Glomerular endothelial cell (primary cell): ENCODE results near the gene SEMA4D. TPM values are rescaled to one million over a fixed set of nuclear protein-coding genes. Genes with fewer than 3 reads are reported as not detected.

Experiments used
- DNase-seq: peaks from one replicate; pipeline ENCODE4 v3.0.0-alpha.2; 2011; ENCODE audit warnings: low read depth, low spot score; ENCODE audit errors: extremely low read depth
- total RNA-seq: library from RNA; depleted of rRNA; stranded (reverse); fragments of >200 nt; gene quantifications from 2 replicates; pipeline ENCODE4 v1.2.3, GENCODE V29; 2015

Gene SEMA4D
- 2.7 and 5.6 TPM in 2 replicates for total RNA-seq

GRCh38 chr9:89497978-89498851 is at the start of gene SEMA4D:
Gene SEMA4D (minus strand): TSS chr9:89498113. CDS start chr9:89405456, 92,657 bp downstream.
- DNase-seq, result no peak

DNA sequence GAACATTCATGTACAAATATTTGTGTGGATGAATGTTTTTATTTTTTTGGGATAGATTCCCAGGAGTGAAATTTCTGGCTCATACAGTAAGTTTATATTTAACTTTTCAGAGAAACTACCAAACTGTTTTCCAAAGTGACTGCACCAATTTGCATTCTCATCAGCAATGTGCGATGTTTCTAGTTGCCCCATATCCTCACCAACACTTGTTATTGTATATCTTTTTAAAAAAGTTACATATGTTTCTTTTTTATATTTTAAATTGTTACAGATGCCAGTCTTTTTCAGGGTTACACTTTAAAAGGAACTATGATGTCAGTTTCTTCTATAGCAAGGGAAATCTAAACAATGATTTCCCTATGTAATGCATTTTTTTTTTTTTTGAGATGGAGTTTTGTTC is 49.1 kb upstream of the SEMA4D start:
- no peak for DNase-seq

DNA sequence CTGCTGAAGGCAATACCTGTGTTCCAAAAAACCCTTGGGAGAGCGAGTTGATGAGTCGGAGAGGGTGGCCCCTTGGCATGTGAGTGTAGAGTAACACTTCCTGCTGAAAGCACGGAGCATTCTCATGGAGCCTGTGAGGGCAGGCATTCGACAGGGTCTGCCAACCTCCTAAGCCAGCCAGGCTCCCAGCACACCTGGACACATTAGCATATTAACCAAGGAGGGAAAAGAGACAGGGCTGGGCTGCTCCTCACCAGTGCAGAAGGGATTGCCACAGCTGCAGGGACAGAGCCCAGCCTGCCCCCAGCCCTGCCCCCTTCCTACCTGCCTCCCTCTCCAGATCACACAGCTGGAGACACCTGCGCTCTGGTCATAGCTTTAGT is 46.4 kb upstream of the SEMA4D start:
- no peak for DNase-seq

DNA sequence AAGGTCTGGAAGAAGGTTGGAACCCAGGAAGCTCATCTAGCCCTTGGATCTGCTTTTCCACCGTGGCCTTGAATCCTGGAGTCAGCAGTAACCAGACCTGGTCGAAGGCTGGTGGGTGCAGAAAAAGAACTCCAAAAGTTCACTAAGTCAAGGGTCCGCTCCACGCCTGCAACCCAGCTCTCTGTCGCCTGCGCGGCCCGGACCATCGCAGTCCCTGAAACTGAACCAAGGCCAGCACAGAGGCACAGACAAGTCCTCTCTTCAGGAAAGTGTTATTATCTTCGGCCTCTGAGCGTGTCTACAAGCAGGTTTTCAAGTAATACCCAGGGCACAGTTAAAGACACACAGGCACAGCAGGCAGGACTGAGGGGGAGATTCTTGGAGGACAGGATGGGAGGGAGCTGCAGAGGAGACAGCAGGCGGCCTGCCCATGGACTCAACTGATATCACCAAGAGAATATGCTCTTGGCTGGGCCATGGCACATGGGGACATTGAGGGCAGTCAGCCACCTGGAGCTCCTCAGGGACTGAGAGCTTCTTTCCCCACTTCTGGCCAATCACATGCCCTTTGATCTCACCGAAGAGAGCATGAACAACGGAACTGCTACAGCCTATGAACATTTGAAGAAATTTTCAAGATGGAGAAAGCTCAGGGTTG is 45.8 kb upstream of the SEMA4D start:
- DNase-seq, result no peak

- DNase-seq, result no peak
These were observed 45.2 kb upstream of the SEMA4D start for GRCh38 chr9:89543111-89543510.

GRCh38 chr9:89542401-89543021 is 44.6 kb upstream of the SEMA4D start:
- no peak for DNase-seq

GRCh38 chr9:89541798-89542197 is 43.9 kb upstream of the SEMA4D start:
- DNase-seq, result no peak

- no peak for DNase-seq
These were observed 41.5 kb upstream of the SEMA4D start for GRCh38 chr9:89539374-89539773.

- no peak for DNase-seq
These were observed 41.0 kb upstream of the SEMA4D start for GRCh38 chr9:89538871-89539270.

GRCh38 chr9:89537166-89537565 is 39.3 kb upstream of the SEMA4D start:
- no peak for DNase-seq

GRCh38 chr9:89536600-89536999 is 38.7 kb upstream of the SEMA4D start:
- DNase-seq, result no peak

DNA sequence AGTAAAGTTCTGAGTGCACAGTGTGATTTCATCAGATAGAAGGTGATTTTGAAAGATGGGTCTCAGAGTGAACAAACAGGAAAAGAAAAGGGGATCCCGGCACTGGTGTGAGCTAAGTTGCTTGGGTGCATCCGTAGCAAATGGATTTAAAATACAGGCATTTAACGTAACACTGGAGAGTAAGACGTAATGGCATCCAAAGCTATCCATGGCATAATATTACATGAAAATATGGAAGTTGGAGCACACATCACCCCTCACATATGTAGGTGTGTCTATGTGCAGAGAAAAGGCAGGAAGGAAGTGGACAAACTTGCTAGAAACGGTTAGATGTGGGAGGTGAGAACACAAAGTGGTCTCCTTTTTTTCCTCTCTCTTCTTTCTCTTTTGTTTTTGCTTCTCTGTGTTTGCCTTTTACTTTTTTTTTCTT is 38.2 kb upstream of the SEMA4D start:
- DNase-seq, result no peak

DNA sequence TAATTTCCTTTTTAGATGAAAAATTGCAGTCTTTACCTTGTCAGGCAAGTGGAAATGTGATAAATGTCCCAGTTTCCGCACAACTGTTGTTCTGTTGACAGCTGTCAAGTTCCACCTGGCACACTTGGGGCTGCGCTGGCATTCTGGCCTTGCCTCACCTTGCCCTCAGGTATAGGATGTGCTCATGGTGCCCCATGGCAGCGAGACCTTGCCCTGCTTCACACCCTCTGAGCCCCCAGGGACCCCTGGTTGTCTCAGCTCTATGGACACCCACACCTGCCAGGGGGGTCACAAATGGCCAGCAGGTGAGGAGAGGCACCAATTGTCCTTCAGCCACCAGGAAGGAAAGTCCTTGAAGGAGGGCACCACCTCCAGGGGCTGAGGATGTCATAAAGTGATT is 37.5 kb upstream of the SEMA4D start:
- DNase-seq, result no peak

DNA sequence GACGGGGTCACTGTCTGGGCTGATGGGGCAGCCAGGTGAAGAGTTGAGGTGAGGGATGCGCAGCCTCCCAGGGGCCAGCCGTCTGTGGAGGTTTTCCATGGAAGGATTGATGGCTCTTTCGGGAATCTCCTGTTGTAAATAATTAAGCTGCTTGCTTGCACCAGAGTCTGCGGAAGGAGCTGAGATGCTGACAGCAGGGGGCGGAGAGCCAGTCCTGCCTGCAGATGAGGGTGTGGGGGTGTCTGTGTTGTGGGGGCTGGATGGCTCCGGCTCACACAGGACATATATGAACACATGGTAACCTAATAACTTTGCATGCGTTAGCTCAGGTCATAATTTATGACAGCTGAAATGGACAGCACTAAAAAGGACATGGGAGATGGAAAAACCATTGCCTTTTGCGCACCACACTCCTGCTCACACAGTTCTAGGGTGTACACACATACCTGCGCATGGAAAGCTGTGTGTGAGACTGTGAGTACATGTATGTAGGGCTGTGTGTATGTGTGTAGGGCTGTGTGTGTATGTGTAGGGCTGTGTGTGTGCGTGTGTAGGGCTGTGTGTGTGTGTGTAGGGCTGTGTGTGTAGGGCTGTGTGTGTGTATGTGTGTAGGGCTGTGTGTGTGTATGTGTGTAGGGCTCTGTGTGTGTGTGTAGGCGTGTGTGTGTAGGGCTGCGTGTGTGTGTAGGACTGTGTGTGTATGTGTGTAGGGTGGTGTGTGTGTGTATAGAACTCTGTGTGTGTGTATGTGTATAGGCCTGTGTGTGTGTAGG is 36.8 kb upstream of the SEMA4D start:
- DNase-seq, result no peak

GRCh38 chr9:89533411-89534095 is 35.6 kb upstream of the SEMA4D start:
- DNase-seq, result no peak

DNA sequence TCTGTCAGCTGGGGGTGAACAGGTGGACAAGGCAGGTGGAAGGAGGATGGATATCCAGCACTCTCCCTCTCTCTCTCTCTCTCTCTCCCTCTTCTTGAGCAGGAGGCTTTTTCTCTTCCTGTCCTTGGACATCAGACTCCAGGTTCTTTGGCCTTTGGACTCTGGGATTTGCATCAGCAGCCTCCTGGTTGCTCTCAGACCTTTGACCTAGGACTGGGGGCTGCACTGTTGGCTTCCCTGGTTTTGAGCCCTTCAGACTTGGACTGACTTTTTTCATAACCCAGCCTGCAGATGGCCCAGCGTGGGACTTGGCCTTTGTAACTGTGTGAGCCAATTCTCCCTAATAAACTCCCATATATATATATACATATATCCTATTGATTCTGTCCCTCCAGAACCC is 35.0 kb upstream of the SEMA4D start:
- no peak for DNase-seq

- no peak for DNase-seq
These were observed 34.6 kb upstream of the SEMA4D start for GRCh38 chr9:89532478-89532877.

GRCh38 chr9:89531766-89532165 is 33.9 kb upstream of the SEMA4D start:
- DNase-seq, result no peak

- DNase-seq, result no peak
These were observed 32.8 kb upstream of the SEMA4D start for GRCh38 chr9:89530726-89531125.

DNA sequence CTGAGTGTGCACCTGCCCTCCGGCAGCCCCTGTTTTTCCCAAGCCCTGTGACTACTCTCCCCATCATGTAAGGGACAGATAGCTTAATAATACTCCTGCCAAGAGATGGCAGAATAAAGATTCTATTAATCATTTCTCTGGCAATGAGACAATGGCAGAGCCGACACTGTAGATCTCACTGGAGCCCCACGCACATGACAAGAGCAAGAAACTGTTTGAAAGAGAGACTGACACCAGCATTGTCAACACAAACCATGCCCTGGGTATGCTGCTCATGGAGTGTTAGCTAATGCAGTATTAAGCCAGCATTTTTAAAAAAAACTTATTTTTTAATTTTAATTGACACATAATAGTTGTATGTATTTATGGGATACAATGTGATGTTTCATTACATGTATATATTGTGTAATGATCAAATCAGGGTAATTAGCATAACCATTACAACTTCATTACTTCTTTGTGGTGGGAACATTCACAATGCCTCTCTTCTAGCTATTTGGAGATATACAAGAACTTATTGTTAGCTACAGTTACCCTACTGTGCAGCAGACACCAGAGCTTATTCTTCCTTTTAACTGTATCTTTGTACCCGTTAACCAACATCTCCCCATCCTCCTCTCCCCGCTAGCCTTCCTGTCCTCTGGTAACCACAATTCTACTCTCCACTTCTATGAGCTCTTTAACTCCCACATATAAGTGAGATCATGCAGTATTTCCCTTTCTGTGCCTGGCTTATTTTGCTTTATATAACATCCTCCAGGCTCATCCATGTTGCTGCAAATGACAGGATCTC is 31.5 kb upstream of the SEMA4D start:
- DNase-seq, result no peak
